ENCODE results near the gene GLIS1. TPM values are rescaled to one million over a fixed set of nuclear protein-coding genes. Genes with fewer than 3 reads are reported as not detected.

Gene GLIS1
- total RNA-seq, 2 experiments from 2014 or later = not detected

DNA sequence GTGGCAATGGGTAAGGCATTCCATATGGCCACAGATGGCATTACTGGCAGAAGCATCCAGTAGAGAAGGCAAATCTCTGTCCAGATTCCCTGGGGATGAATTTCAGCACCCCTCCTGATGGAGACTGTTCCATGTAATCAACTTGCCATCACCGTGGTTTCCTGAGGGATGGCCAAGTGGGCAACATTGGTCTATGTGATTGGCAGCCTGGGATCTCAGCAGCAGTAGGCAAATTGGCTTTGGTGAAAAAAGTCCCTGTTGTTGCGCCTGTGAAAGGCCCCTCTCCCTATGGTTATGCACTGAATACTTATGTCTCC lies 260.5 kb downstream of the GLIS1 start:
- H3K4me1 Mint-ChIP-seq = no peaks in the 10 kb centered on the region
- no peak overlapping the region for H3K4me3 Mint-ChIP-seq
- ATAC-seq (ENCODE audit: low read depth) (no peak), DNase-seq (no peak)
- H3K9me3 Mint-ChIP-seq = no peaks in the 10 kb centered on the region
- no peak overlapping the region for H3K27ac Mint-ChIP-seq
- no peaks in the 10 kb centered on the region for H3K36me3 Mint-ChIP-seq
- peaks cover 5% of the 10 kb centered on the region for H3K27me3 Mint-ChIP-seq
- POLR2A ChIA-PET = no interaction called here

- Mint-ChIP-seq H3K27me3 (peaks cover 5% of the 10 kb centered on the region), H3K27ac (no peak overlapping the region), H3K36me3 (no peaks in the 10 kb centered on the region), H3K9me3 (no peaks in the 10 kb centered on the region), H3K4me1 (no peaks in the 10 kb centered on the region), H3K4me3 (no peak overlapping the region)
- POLR2A ChIA-PET = no interaction called here
- DNase-seq = no peak
- no peak for ATAC-seq (ENCODE audit: low read depth)
Observed at GRCh38 chr1:53477651-53478501, 261.1 kb downstream of the GLIS1 start.

- H3K36me3 Mint-ChIP-seq = no peaks in the 10 kb centered on the region
- H3K4me3 Mint-ChIP-seq = no peak overlapping the region
- no peak overlapping the region for H3K27ac Mint-ChIP-seq
- DNase-seq (no peak), ATAC-seq (ENCODE audit: low read depth) (no peak)
- H3K27me3 Mint-ChIP-seq = peaks cover 5% of the 10 kb centered on the region
- no peaks in the 10 kb centered on the region for H3K9me3 Mint-ChIP-seq
- POLR2A ChIA-PET = no interaction called here
- H3K4me1 Mint-ChIP-seq = no peaks in the 10 kb centered on the region
Observed at GRCh38 chr1:53476579-53476978, 262.4 kb downstream of the GLIS1 start.

DNA sequence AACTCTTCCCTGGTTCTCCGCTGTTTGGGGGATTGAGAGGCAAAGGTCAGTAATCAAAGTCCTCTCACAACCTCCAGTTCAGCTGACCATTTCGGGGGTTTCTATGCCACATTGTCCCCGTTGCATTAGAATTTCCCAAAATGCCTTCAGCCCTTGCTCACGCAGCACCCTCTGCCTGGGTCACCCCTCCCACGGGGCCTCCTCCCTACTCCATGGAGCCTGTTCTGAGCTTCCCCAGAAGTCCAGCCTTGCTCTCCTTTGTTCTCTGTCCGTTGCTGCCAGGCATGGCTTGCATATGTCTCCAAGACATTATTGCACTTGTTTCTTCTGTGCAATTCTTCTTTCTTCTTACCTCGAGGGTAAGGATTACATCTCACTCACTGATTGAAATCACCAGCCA lies 263.3 kb downstream of the GLIS1 start:
- H3K9me3 Mint-ChIP-seq = no peaks in the 10 kb centered on the region
- ATAC-seq (ENCODE audit: low read depth) (no peak), DNase-seq (no peak)
- no peak overlapping the region for H3K27ac Mint-ChIP-seq
- H3K36me3 Mint-ChIP-seq = no peaks in the 10 kb centered on the region
- no peak overlapping the region for H3K4me3 Mint-ChIP-seq
- peaks cover 5% of the 10 kb centered on the region for H3K27me3 Mint-ChIP-seq
- H3K4me1 Mint-ChIP-seq = no peaks in the 10 kb centered on the region
- POLR2A ChIA-PET = no interaction called here

GRCh38 chr1:53473463-53473862 lies 265.5 kb downstream of the GLIS1 start:
- H3K27ac Mint-ChIP-seq = no peak overlapping the region

GRCh38 chr1:53471000-53471399 lies 268.0 kb downstream of the GLIS1 start:
- Mint-ChIP-seq H3K9me3 (no peaks in the 10 kb centered on the region), H3K4me1 (peaks cover 6% of the 10 kb centered on the region), H3K4me3 (no peak overlapping the region), H3K27me3 (peaks cover 4% of the 10 kb centered on the region), H3K27ac (no peak overlapping the region), H3K36me3 (no peaks in the 10 kb centered on the region)
- ATAC-seq (ENCODE audit: low read depth) (no peak), DNase-seq (no peak)
- POLR2A ChIA-PET = no interaction called here

More at GRCh38 chr1:53473463-53473862, 265.5 kb downstream of the GLIS1 start:
- no peak overlapping the region for H3K4me3 Mint-ChIP-seq
- ATAC-seq (ENCODE audit: low read depth) (no peak), DNase-seq (no peak)
- no peaks in the 10 kb centered on the region for H3K36me3 Mint-ChIP-seq
- H3K27me3 Mint-ChIP-seq = peaks cover 2% of the 10 kb centered on the region
- no peaks in the 10 kb centered on the region for H3K4me1 Mint-ChIP-seq
- POLR2A ChIA-PET = no interaction called here
- H3K9me3 Mint-ChIP-seq = no peaks in the 10 kb centered on the region

GRCh38 chr1:53470584-53470983 lies 268.4 kb downstream of the GLIS1 start:
- no peak for DNase-seq
- H3K9me3 Mint-ChIP-seq = no peaks in the 10 kb centered on the region
- ATAC-seq (ENCODE audit: low read depth) = no peak
- peaks cover 6% of the 10 kb centered on the region for H3K4me1 Mint-ChIP-seq
- no peak overlapping the region for H3K27ac Mint-ChIP-seq
- no peaks in the 10 kb centered on the region for H3K36me3 Mint-ChIP-seq
- peaks cover 4% of the 10 kb centered on the region for H3K27me3 Mint-ChIP-seq
- POLR2A ChIA-PET = no interaction called here
- H3K4me3 Mint-ChIP-seq = no peak overlapping the region

DNA sequence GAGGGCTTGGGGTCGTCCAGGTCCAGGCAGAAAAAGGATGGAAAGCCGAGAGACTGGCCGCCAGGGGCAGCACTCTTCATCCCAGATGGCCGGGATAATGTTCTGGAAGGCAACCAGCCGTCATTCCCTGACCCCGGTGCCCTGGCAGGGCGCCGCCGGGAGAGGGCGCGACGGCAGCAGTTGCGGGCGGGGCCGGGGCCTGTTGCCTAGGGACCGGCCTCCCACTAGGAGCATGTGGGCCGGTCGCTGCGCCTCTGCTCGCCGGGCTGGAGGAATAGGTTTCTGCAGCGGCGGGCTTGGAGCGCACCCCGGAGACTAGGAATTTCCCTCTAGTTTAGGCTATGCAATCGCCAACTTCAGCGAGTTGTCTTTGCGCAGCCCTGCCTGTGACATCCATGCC lies 268.8 kb downstream of the GLIS1 start:
- peaks cover 6% of the 10 kb centered on the region for H3K4me1 Mint-ChIP-seq
- no peaks in the 10 kb centered on the region for H3K9me3 Mint-ChIP-seq
- H3K27me3 Mint-ChIP-seq = peaks cover 4% of the 10 kb centered on the region
- H3K36me3 Mint-ChIP-seq = no peaks in the 10 kb centered on the region
- no peak for ATAC-seq (ENCODE audit: low read depth)
- H3K4me3 Mint-ChIP-seq = no peak overlapping the region
- no peak for DNase-seq
- no peak overlapping the region for H3K27ac Mint-ChIP-seq
- POLR2A ChIA-PET = no interaction called here

DNA sequence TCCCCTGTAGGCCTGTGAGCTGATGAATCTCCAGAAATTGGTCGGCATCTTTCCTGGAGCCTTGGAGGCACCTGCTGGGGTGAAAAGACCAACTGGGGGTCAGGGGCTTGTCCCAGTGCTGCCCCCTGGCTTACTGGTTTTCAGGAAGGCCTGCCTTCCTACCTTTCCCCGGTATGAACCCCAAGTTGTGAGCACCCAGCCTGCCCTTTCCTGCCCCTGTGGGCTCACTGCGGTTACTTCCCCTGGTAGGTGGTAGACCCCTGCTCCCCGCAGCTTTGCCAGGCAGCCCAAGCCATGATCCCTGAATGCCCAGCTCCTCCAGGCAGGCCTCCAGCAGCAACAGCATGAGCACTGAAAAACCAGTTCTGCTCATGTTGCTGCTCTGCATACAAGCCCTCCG lies 269.6 kb downstream of the GLIS1 start:
- Mint-ChIP-seq H3K27ac (no peak overlapping the region), H3K36me3 (no peaks in the 10 kb centered on the region), H3K4me1 (peaks cover 6% of the 10 kb centered on the region), H3K27me3 (peaks cover 4% of the 10 kb centered on the region), H3K4me3 (no peak overlapping the region), H3K9me3 (no peaks in the 10 kb centered on the region)
- no peak for DNase-seq
- POLR2A ChIA-PET = no interaction called here
- ATAC-seq (ENCODE audit: low read depth) = no peak

- H3K27me3 Mint-ChIP-seq = peaks cover 4% of the 10 kb centered on the region
- ATAC-seq (ENCODE audit: low read depth) (no peak), DNase-seq (no peak)
- H3K27ac Mint-ChIP-seq = no peak overlapping the region
- POLR2A ChIA-PET = no interaction called here
- no peak overlapping the region for H3K4me3 Mint-ChIP-seq
- H3K36me3 Mint-ChIP-seq = no peaks in the 10 kb centered on the region
- peaks cover 6% of the 10 kb centered on the region for H3K4me1 Mint-ChIP-seq
- no peaks in the 10 kb centered on the region for H3K9me3 Mint-ChIP-seq
Observed at GRCh38 chr1:53468374-53468773, 270.6 kb downstream of the GLIS1 start.

DNA sequence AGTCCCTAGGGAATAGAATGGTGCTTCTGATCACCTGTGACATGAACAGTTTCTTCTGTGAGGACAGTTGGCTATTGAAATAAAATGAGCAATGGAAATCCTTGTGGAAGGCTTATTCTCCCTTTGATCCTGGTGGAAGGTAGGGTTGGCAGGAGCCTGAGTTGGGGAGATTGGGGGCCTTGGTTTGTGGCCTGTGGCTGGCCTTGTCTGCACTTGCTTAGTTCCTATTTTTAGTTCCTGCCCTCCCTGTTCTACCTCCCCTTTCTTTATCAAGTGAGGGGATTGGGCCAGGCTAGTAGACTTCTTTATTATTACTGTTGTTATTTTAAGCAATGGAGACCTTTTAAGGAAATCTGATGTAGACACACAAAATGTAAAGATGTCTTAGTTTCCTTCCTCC lies 271.6 kb downstream of the GLIS1 start:
- ATAC-seq (ENCODE audit: low read depth) (no peak), DNase-seq (no peak)
- Mint-ChIP-seq H3K36me3 (no peaks in the 10 kb centered on the region), H3K4me3 (no peak overlapping the region), H3K9me3 (no peaks in the 10 kb centered on the region), H3K4me1 (peaks cover 6% of the 10 kb centered on the region), H3K27me3 (peaks cover 4% of the 10 kb centered on the region), H3K27ac (no peak overlapping the region)
- POLR2A ChIA-PET = no interaction called here

DNA sequence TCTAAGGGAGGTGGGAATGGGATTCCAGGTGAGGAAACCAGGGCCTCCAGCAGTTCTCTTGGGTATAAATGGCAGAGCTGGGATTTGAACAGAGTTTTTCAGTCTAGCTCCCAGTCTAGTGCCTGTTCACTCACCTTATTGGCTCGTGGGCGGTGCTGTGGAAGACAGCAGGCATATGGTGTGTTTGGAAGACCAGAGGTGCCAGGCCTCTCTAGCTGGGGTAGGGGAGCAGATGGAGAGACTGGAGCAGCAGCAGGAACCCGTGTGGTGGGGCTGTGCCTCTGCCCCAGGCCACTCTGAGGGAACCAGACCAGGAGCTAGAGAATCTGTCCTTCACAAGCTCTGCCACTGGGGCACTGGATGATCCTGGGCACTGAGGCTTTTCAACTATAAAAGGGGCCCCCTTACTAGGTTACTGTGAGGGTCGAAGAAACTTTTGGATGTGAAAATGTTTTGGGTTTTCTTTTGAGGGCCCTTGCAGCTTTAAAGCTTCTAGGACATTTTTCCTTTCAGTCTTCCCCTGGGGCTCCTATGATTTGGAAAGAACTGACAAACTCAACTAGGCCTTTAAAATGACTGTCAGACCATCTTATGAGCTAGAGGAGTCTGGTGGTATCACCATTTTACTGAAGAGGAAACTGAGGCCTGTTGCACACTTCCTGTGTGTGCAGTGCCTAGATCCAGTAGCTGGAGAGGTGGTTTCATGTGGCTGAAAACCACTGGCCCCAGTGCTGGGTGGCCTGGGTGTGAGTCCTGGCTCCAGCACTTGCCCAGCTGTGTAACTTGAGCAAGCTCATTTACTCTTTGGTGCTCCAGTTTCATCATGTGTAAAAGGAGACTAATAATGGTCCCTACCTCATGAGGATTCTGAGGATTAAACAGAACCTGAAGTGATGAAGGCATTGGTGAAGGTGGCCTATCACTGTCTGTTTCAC lies 273.7 kb downstream of the GLIS1 start:
- Mint-ChIP-seq H3K36me3 (no peaks in the 10 kb centered on the region), H3K27me3 (peaks cover 4% of the 10 kb centered on the region), H3K9me3 (no peaks in the 10 kb centered on the region), H3K4me3 (no peak overlapping the region), H3K4me1 (peaks cover 6% of the 10 kb centered on the region), H3K27ac (no peak overlapping the region)
- no peak for DNase-seq
- ATAC-seq (ENCODE audit: low read depth) = no peak
- POLR2A ChIA-PET = no interaction called here

DNA sequence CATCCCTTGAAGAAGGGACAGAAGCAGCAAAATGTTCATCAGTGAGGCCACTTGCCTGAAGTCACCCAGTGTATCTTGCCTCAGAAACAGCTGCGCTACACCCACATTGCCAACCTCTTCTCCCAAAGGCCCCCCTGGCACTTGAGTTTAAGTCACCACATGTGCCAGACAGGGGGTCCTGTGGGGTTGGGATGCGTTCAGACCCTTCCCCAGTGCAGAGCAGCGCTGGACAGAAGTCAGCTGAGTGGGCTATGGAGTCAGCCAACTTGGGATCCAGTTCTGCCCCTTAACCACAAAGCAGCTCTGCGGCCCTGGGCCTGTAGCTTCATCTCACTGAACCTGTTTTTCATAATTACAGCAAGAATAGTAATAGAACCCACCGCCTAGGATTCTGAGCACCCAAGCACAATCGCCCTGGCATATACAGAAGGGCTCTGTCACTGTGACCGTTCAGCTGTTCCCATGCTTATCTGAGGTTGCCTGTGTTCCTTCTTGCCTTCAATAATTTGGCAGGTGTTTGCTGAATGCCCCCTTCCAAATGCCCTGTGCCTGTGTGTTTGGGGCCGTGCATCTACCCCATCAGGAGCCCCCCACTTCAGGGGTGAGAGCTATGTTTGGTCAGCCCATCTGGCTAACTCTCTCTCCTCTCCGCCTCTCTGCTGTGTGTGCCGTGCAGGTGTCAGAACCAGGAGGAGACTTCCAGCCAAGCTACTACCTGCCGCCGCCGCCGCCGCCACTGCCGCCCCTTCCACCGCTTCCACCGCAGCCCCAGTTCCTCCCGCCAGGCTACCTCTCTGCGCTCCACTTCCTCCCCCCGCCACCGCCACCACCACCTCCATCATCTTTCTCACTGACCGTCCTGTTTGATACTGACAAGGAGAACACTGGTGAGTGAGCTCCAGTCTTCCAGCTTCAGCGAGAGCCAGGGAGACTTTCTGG lies 274.7 kb downstream of the GLIS1 start:
- ATAC-seq (ENCODE audit: low read depth) (no peak), DNase-seq (no peak)
- POLR2A ChIA-PET = no interaction called here
- Mint-ChIP-seq H3K4me3 (no peak overlapping the region), H3K27ac (no peak overlapping the region), H3K36me3 (no peaks in the 10 kb centered on the region), H3K4me1 (peaks cover 6% of the 10 kb centered on the region), H3K9me3 (no peaks in the 10 kb centered on the region), H3K27me3 (peaks cover 4% of the 10 kb centered on the region)
